Measurements from ENCODE around the gene TMC1. TPM values are rescaled to one million over a fixed set of nuclear protein-coding genes. Genes with fewer than 3 reads are reported as not detected.
"Not testable (repeated sequence)": the region's sequence is repeated elsewhere in the genome, so short reads cannot be mapped to it uniquely, and the experiment has no call there.

The TMC1 gene
- total and polyA plus RNA-seq, 8 donors, result 0.33 to 0.73 TPM; not detected in 6

GRCh38 chr9:72843520-72844439 is 322.4 kb downstream of the TMC1 start:
- intact Hi-C loops (cut with DNase I; ENCODE audit: low total_unique reads), result no loop called here
- no peak for DNase-seq
- H3K9me3 ChIP-seq, result peaks cover 0 to 23% (median 19%) of the 10 kb centered on the region in 4 donors
- WGBS, 5 donors, result 49 to 67% (median 58%) methylated on average over 9 of the region's 9 CpGs
- TF ChIP-seq, protein P1, sequence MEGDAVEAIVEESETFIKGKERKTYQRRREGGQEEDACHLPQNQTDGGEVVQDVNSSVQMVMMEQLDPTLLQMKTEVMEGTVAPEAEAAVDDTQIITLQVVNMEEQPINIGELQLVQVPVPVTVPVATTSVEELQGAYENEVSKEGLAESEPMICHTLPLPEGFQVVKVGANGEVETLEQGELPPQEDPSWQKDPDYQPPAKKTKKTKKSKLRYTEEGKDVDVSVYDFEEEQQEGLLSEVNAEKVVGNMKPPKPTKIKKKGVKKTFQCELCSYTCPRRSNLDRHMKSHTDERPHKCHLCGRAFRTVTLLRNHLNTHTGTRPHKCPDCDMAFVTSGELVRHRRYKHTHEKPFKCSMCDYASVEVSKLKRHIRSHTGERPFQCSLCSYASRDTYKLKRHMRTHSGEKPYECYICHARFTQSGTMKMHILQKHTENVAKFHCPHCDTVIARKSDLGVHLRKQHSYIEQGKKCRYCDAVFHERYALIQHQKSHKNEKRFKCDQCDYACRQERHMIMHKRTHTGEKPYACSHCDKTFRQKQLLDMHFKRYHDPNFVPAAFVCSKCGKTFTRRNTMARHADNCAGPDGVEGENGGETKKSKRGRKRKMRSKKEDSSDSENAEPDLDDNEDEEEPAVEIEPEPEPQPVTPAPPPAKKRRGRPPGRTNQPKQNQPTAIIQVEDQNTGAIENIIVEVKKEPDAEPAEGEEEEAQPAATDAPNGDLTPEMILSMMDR (IDR thresholded peaks at IDR 0.05), result no peak
- TF ChIP-seq POLR2AphosphoS5 (IDR thresholded peaks at IDR 0.05) (no peak), POLR2A (IDR thresholded peaks at IDR 0.05) (no peak), EP300 (IDR thresholded peaks at IDR 0.05) (no peak)
- H3K4me3 ChIP-seq, result no peak overlapping the region
- H3K27me3 ChIP-seq, result no peaks in the 10 kb centered on the region
- H3K4me1 ChIP-seq, result no peaks in the 10 kb centered on the region
- H3K27ac ChIP-seq, result no peak overlapping the region
- H3K36me3 ChIP-seq, result no peaks in the 10 kb centered on the region

GRCh38 chr9:72844440-72844768 is 323.0 kb downstream of the TMC1 start:
- TF ChIP-seq, protein P1 (IDR thresholded peaks at IDR 0.05), result no peak
- no peak for TF ChIP-seq POLR2A (IDR thresholded peaks at IDR 0.05)
- no peak for TF ChIP-seq EP300 (IDR thresholded peaks at IDR 0.05)
- no peak for TF ChIP-seq POLR2AphosphoS5 (IDR thresholded peaks at IDR 0.05)
- Histone ChIP-seq H3K36me3 (no peaks in the 10 kb centered on the region), H3K4me3 (no peak overlapping the region), H3K4me1 (no peaks in the 10 kb centered on the region), H3K9me3 (peaks cover 0 to 23% (median 19%) of the 10 kb centered on the region in 4 donors), H3K27me3 (no peaks in the 10 kb centered on the region), H3K27ac (no peak overlapping the region)
- DNase-seq, result no peak
- WGBS, 5 donors, result 80 to 97% (median 94%) methylated on average over 1 of the region's 1 CpG
- intact Hi-C loops (cut with DNase I; ENCODE audit: low total_unique reads), result no loop called here

GRCh38 chr9:72845052-72845451 is 323.6 kb downstream of the TMC1 start:
- H3K4me3 ChIP-seq; H3K27me3 ChIP-seq; H3K36me3 ChIP-seq; H3K4me1 ChIP-seq; H3K27ac ChIP-seq; intact Hi-C loops (cut with DNase I; ENCODE audit: low total_unique reads); DNase-seq: not testable (repeated sequence)
- WGBS, 5 donors, result 91 to 96% (median 94%) methylated on average over 3 of the region's 3 CpGs
- peaks cover 0 to 23% (median 19%) of the 10 kb centered on the region in 4 donors for H3K9me3 ChIP-seq

- WGBS, 5 donors, result 89 to 94% (median 91%) methylated on average over 2 to 4 of the region's 4 CpGs
- DNase-seq, result not testable (repeated sequence)
Measured at GRCh38 chr9:72850209-72850608, 328.8 kb downstream of the TMC1 start.

GRCh38 chr9:72855321-72855720 is 333.9 kb downstream of the TMC1 start:
- no peak for DNase-seq
- TF ChIP-seq EP300 (IDR thresholded peaks at IDR 0.05), result no peak
- TF ChIP-seq POLR2A (IDR thresholded peaks at IDR 0.05), result no peak
- TF ChIP-seq, protein P1 (IDR thresholded peaks at IDR 0.05), result no peak
- intact Hi-C loops (cut with DNase I; ENCODE audit: low total_unique reads), result no loop called here
- Histone ChIP-seq H3K27ac (no peak overlapping the region), H3K36me3 (no peaks in the 10 kb centered on the region), H3K4me1 (peaks cover 6 to 21% (median 14%) of the 10 kb centered on the region in 4 donors), H3K4me3 (no peak overlapping the region), H3K9me3 (no peaks in the 10 kb centered on the region), H3K27me3 (no peaks in the 10 kb centered on the region)
- 96 to 100% (median 98%) methylated on average over 1 of the region's 1 CpG for WGBS, 5 donors

More at GRCh38 chr9:72850209-72850608, 328.8 kb downstream of the TMC1 start:
- H3K27ac ChIP-seq; H3K36me3 ChIP-seq; intact Hi-C loops (cut with DNase I; ENCODE audit: low total_unique reads); H3K4me1 ChIP-seq; H3K27me3 ChIP-seq; H3K4me3 ChIP-seq: not testable (repeated sequence)
- peaks cover 0 to 12% (median 11%) of the 10 kb centered on the region in 4 donors for H3K9me3 ChIP-seq

All from stomach (tissue), 9 donors.